Measurements from ENCODE around the gene KRT40.

Gene KRT40

GRCh38 chr17:40995116-40995515 is 11.0 kb upstream of the KRT40 start:
- DNase-seq: no peak

- DNase-seq: no peak
These were observed 9.7 kb upstream of the KRT40 start, which contains the start of gene KRTAP3-3 for GRCh38 chr17:40993839-40994238. TSS of gene KRTAP3-3 (minus strand) at chr17:40994164. CDS start at chr17:40994097, 67 bp downstream.

- no peak for DNase-seq
These were observed 9.0 kb upstream of the KRT40 start for GRCh38 chr17:40993084-40993483.

GRCh38 chr17:40992666-40993065 is 8.5 kb upstream of the KRT40 start:
- no peak for DNase-seq

GRCh38 chr17:40986920-40987319 is 2.8 kb upstream of the KRT40 start:
- no peak for DNase-seq

GRCh38 chr17:40981115-40981514 is 3.0 kb downstream of the KRT40 start:
- DNase-seq: no peak

- DNase-seq: no peak
These were observed 3.5 kb downstream of the KRT40 start for GRCh38 chr17:40980596-40980995.

GRCh38 chr17:40980117-40980516 is 4.0 kb downstream of the KRT40 start:
- no peak for DNase-seq

- no peak for DNase-seq
These were observed 5.5 kb downstream of the KRT40 start for GRCh38 chr17:40978575-40979151.

GRCh38 chr17:40975516-40975915 is 8.6 kb downstream of the KRT40 start:
- no peak for DNase-seq

GRCh38 chr17:40974366-40974765 is 9.8 kb downstream of the KRT40 start:
- no peak for DNase-seq

- no peak for DNase-seq
These were observed 16.5 kb downstream of the KRT40 start for GRCh38 chr17:40967582-40967981.

- DNase-seq: no peak
These were observed 17.3 kb downstream of the KRT40 start, which contains the start of gene KRT39 for GRCh38 chr17:40966848-40967247. TSS of gene KRT39 (minus strand) at chr17:40966948. CDS start at chr17:40966856, 92 bp downstream.

- DNase-seq: no peak
These were observed 20.3 kb downstream of the KRT40 start for GRCh38 chr17:40963838-40964237.

- DNase-seq: no peak
These were observed 22.0 kb downstream of the KRT40 start for GRCh38 chr17:40962059-40962561.

GRCh38 chr17:40961591-40961990 is 22.5 kb downstream of the KRT40 start:
- DNase-seq: no peak

- no peak for DNase-seq
These were observed 24.0 kb downstream of the KRT40 start for GRCh38 chr17:40960144-40960543.

GRCh38 chr17:40958086-40958953 is 25.8 kb downstream of the KRT40 start:
- DNase-seq: no peak

- no peak for DNase-seq
These were observed 27.5 kb downstream of the KRT40 start for GRCh38 chr17:40956401-40957254.

- no peak for DNase-seq
These were observed 30.2 kb downstream of the KRT40 start for GRCh38 chr17:40953881-40954280.

GRCh38 chr17:40952661-40953060 is 31.5 kb downstream of the KRT40 start:
- DNase-seq: no peak

- DNase-seq: no peak
These were observed 32.0 kb downstream of the KRT40 start for GRCh38 chr17:40952154-40952553.

- no peak for DNase-seq
These were observed 33.0 kb downstream of the KRT40 start for GRCh38 chr17:40951011-40951622.
